Fibroblast of lung (primary cell): ENCODE data around the gene MYRIP. TPM values are rescaled to one million over a fixed set of nuclear protein-coding genes. Genes with fewer than 3 reads are reported as not detected.
A peak's percentile ranks its signal among the peaks of the same experiment; 100 is the strongest.

Experiments used
- DNase-seq, 2 donors: peaks; one replicate each; pipeline versions ENCODE4 v3.0.0 to v3.0.0-alpha.2; 2010; ENCODE audit warnings: low read depth in 2 of 2
- H2AFZ ChIP-seq: 2 replicates; pipeline ENCODE4 v1.5.1; 2012; ENCODE audit warnings: low read length, control low read depth, inconsistent platforms
- H3K27ac ChIP-seq: 2 replicates; pipeline ENCODE4 v1.5.1; 2011; ENCODE audit warnings: low read length, control low read depth; ENCODE audit not compliant: insufficient read depth
- H3K27me3 ChIP-seq: 2 replicates; pipeline ENCODE4 v1.5.1; 2011; ENCODE audit warnings: mild to moderate bottlenecking, low read length; ENCODE audit not compliant: control insufficient read depth, insufficient read depth
- H3K36me3 ChIP-seq: 2 replicates; pipeline ENCODE4 v1.5.1; 2011; ENCODE audit warnings: low read length; ENCODE audit not compliant: control insufficient read depth, insufficient read depth
- H3K4me1 ChIP-seq: 2 replicates; pipeline ENCODE4 v1.5.1; 2011; ENCODE audit warnings: low read length; ENCODE audit not compliant: control insufficient read depth, insufficient read depth; ENCODE audit errors: extremely low read depth
- H3K4me2 ChIP-seq: 2 replicates; pipeline ENCODE4 v1.5.1; 2011; ENCODE audit warnings: low read length, control low read depth; ENCODE audit not compliant: insufficient read depth; ENCODE audit errors: extremely low read depth
- H3K4me3 ChIP-seq, 4 experiments: fragments of 200-600 bp in 1 of 4; sonication (generic) in 1 of 4; replicated peaks in 1 of 4; 2 replicates each; pipeline ENCODE4 v1.5.1; 2011 to 2016; ENCODE audit warnings: low read length in 4 of 4, low read depth in 3 of 4, mild to moderate bottlenecking in 3 of 4, control low read depth in 2 of 4, inconsistent platforms in 1 of 4, mixed read lengths in 1 of 4; ENCODE audit not compliant: insufficient read depth in 1 of 4; ENCODE audit errors: control extremely low read depth in 1 of 4
- H3K79me2 ChIP-seq: 2 replicates; pipeline ENCODE4 v1.5.1; 2012; ENCODE audit warnings: mild to moderate bottlenecking, low read length, inconsistent platforms; ENCODE audit not compliant: control insufficient read depth, insufficient read depth
- H3K9ac ChIP-seq: 2 replicates; pipeline ENCODE4 v1.5.1; 2011; ENCODE audit warnings: mild to moderate bottlenecking, low read length, control low read depth; ENCODE audit not compliant: insufficient read depth
- H3K9me3 ChIP-seq: 2 replicates; pipeline ENCODE4 v1.5.1; 2012; ENCODE audit warnings: low read depth, low read length; ENCODE audit not compliant: control insufficient read depth, insufficient read depth
- H4K20me1 ChIP-seq: 2 replicates; pipeline ENCODE4 v1.5.1; 2011; ENCODE audit warnings: low read length; ENCODE audit not compliant: control insufficient read depth, insufficient read depth; ENCODE audit errors: extremely low read depth
- CTCF ChIP-seq, 2 donors: IDR thresholded peaks in 1 of 2; conservative IDR thresholded peaks in 1 of 2; 1 replicate in 1 of 2; 2 replicates in 1 of 2; pipeline ENCODE4 v1.5.1; 2011 to 2012; ENCODE audit warnings: low read length in 2 of 2, control low read depth in 1 of 2, inconsistent platforms in 1 of 2, low read depth in 1 of 2, mild to moderate bottlenecking in 1 of 2
- EZH2 ChIP-seq: IDR thresholded peaks from 2 replicates; pipeline ENCODE4 v1.5.1; 2012; ENCODE audit warnings: low read length, control low read depth, mild to moderate bottlenecking; ENCODE audit errors: missing control alignments
- polyA plus RNA-seq, 2 donors: library from polyadenylated mRNA; depleted of rRNA in 1 of 2; stranded (reverse) in 1 of 2; unstranded in 1 of 2; fragments of >200 nt; gene quantifications; 2 replicates each; pipeline ENCODE4 v1.2.1, GENCODE V29; 2011 to 2012; ENCODE audit warnings: missing spikeins in 1 of 2
- total RNA-seq: library from RNA; depleted of rRNA; stranded (reverse); fragments of >200 nt; gene quantifications from 2 replicates; pipeline ENCODE4 v1.2.1, GENCODE V29; 2014

The MYRIP gene
- total and polyA plus RNA-seq, 2 donors (not counting 1 experiment from before 2014, with no cell fraction given): 0.02 TPM; not detected in 1

- Histone ChIP-seq H3K4me2 (no peak overlapping the region), H4K20me1 (no peaks in the 10 kb centered on the region), H3K27me3 (no peaks in the 10 kb centered on the region), H3K4me1 (no peaks in the 10 kb centered on the region), H2AFZ (no peak overlapping the region), H3K27ac (no peak overlapping the region), H3K9ac (no peak overlapping the region), H3K4me3 (no peak overlapping the region), H3K9me3 (no peaks in the 10 kb centered on the region), H3K79me2 (no peaks in the 10 kb centered on the region), H3K36me3 (no peaks in the 10 kb centered on the region)
- DNase-seq: no peak
- no peak for TF ChIP-seq EZH2
- TF ChIP-seq CTCF (conservative IDR thresholded peaks at IDR 0.05 in 1 of 2, IDR thresholded peaks at IDR 0.05 in 1 of 2; ENCODE audit: low read depth in 1 of 2, low read length in 2 of 2): no peak
These were observed 299.2 kb downstream of the MYRIP start for GRCh38 chr3:40108643-40109042.

GRCh38 chr3:40109641-40110490 lies 300.5 kb downstream of the MYRIP start:
- Histone ChIP-seq H4K20me1 (no peaks in the 10 kb centered on the region), H3K4me2 (no peak overlapping the region), H2AFZ (no peak overlapping the region), H3K79me2 (no peaks in the 10 kb centered on the region), H3K36me3 (no peaks in the 10 kb centered on the region), H3K27ac (no peak overlapping the region), H3K4me3 (no peak overlapping the region), H3K4me1 (no peaks in the 10 kb centered on the region), H3K9ac (no peak overlapping the region), H3K27me3 (no peaks in the 10 kb centered on the region), H3K9me3 (no peaks in the 10 kb centered on the region)
- no peak for DNase-seq
- TF ChIP-seq EZH2 (no peak), CTCF (conservative IDR thresholded peaks at IDR 0.05 in 1 of 2, IDR thresholded peaks at IDR 0.05 in 1 of 2; ENCODE audit: low read depth in 1 of 2, low read length in 2 of 2) (peak in 1 of 2 donors; percentile 23)

GRCh38 chr3:40116478-40117177 lies 307.2 kb downstream of the MYRIP start:
- Histone ChIP-seq H3K4me3 (no peak overlapping the region), H3K27me3 (no peaks in the 10 kb centered on the region), H3K4me2 (no peak overlapping the region), H3K79me2 (no peaks in the 10 kb centered on the region), H3K27ac (peak overlapping the region; percentile 50), H4K20me1 (no peaks in the 10 kb centered on the region), H2AFZ (no peak overlapping the region), H3K4me1 (peaks cover 2% of the 10 kb centered on the region), H3K9ac (no peak overlapping the region), H3K36me3 (no peaks in the 10 kb centered on the region), H3K9me3 (no peaks in the 10 kb centered on the region)
- TF ChIP-seq CTCF (conservative IDR thresholded peaks at IDR 0.05 in 1 of 2, IDR thresholded peaks at IDR 0.05 in 1 of 2; ENCODE audit: low read depth in 1 of 2, low read length in 2 of 2): no peak
- no peak for TF ChIP-seq EZH2
- peak in 1 of 2 donors; percentile 78 for DNase-seq
